ENCODE results near the gene DEPP1. TPM values are rescaled to one million over a fixed set of nuclear protein-coding genes. Genes with fewer than 3 reads are reported as not detected.

Gene DEPP1
- polyA plus RNA-seq, 1 donor from 2014 or later = 4.3 TPM

GRCh38 chr10:44992732-44993225 is 14.2 kb upstream of the DEPP1 start:
- no peaks in the 10 kb centered on the region for H3F3A ChIP-seq (ENCODE audit: insufficient read depth, low read length, poor library complexity, severe bottlenecking)
- H3K27me3 ChIP-seq (ENCODE audit: insufficient read depth, low read depth, low read length) = no peaks in the 10 kb centered on the region
- no peak overlapping the region for H2AFZ ChIP-seq (ENCODE audit: low read depth, low read length)
- no peak overlapping the region for H3K4me2 ChIP-seq (ENCODE audit: low read length)
- H4K20me1 ChIP-seq (ENCODE audit: insufficient read depth) = no peaks in the 10 kb centered on the region
- H3K9me2 ChIP-seq (ENCODE audit: insufficient read depth, low read length) = no peaks in the 10 kb centered on the region
- H3K36me3 ChIP-seq (ENCODE audit: insufficient read depth, low read length) = no peaks in the 10 kb centered on the region
- TF ChIP-seq CTCF (IDR thresholded peaks at IDR 0.05; ENCODE audit: poor library complexity, severe bottlenecking) = no peak
- TF ChIP-seq REST (IDR thresholded peaks at IDR 0.05; ENCODE audit: borderline replicate concordance) = no peak
- no peak for TF ChIP-seq RAD21 (conservative IDR thresholded peaks at IDR 0.05)
- TF ChIP-seq MXI1 (conservative IDR thresholded peaks at IDR 0.05; ENCODE audit: poor library complexity, severe bottlenecking) = no peak
- H3K79me2 ChIP-seq (replicated peaks; ENCODE audit: insufficient read depth, low read length) = no peaks in the 10 kb centered on the region
- no peak overlapping the region for H3K9ac ChIP-seq (ENCODE audit: low read length)
- H3K9me3 ChIP-seq (ENCODE audit: low read length) = no peaks in the 10 kb centered on the region
- no peak overlapping the region for H3K27ac ChIP-seq (ENCODE audit: low read length)
- H3K4me3 ChIP-seq (ENCODE audit: low read length) = no peak overlapping the region

- no peak for TF ChIP-seq POLR2AphosphoS5 (IDR thresholded peaks at IDR 0.05)
- no peak overlapping the region for H3K4me2 ChIP-seq (ENCODE audit: low read length)
Observed at GRCh38 chr10:44992070-44992731, 13.6 kb upstream of the DEPP1 start.

GRCh38 chr10:44991571-44991970 is 13.0 kb upstream of the DEPP1 start:
- Histone ChIP-seq H3K4me2 (ENCODE audit: low read length) (no peak overlapping the region), H3K9me2 (ENCODE audit: insufficient read depth, low read length) (no peaks in the 10 kb centered on the region), H3K9ac (ENCODE audit: low read length) (no peak overlapping the region), H3K36me3 (ENCODE audit: insufficient read depth, low read length) (no peaks in the 10 kb centered on the region), H3K27me3 (ENCODE audit: insufficient read depth, low read depth, low read length) (no peaks in the 10 kb centered on the region), H3K27ac (ENCODE audit: low read length) (no peak overlapping the region), H3K4me3 (ENCODE audit: low read length) (no peak overlapping the region), H2AFZ (ENCODE audit: low read depth, low read length) (no peak overlapping the region), H3F3A (ENCODE audit: insufficient read depth, low read length, poor library complexity, severe bottlenecking) (no peaks in the 10 kb centered on the region), H3K9me3 (ENCODE audit: low read length) (no peaks in the 10 kb centered on the region), H3K79me2 (replicated peaks; ENCODE audit: insufficient read depth, low read length) (no peaks in the 10 kb centered on the region), H4K20me1 (ENCODE audit: insufficient read depth) (no peaks in the 10 kb centered on the region)
- TF ChIP-seq RAD21 (conservative IDR thresholded peaks at IDR 0.05) (no peak), POLR2AphosphoS5 (IDR thresholded peaks at IDR 0.05) (no peak), EZH2 (IDR thresholded peaks at IDR 0.05; ENCODE audit: borderline replicate concordance, insufficient read depth, low read length, poor library complexity, severe bottlenecking) (no peak)

More at GRCh38 chr10:44992070-44992731, 13.6 kb upstream of the DEPP1 start:
- no peaks in the 10 kb centered on the region for H4K20me1 ChIP-seq (ENCODE audit: insufficient read depth)
- no peaks in the 10 kb centered on the region for H3K9me3 ChIP-seq (ENCODE audit: low read length)
- H3K9me2 ChIP-seq (ENCODE audit: insufficient read depth, low read length) = no peaks in the 10 kb centered on the region
- no peaks in the 10 kb centered on the region for H3K27me3 ChIP-seq (ENCODE audit: insufficient read depth, low read depth, low read length)
- no peak overlapping the region for H2AFZ ChIP-seq (ENCODE audit: low read depth, low read length)
- H3K27ac ChIP-seq (ENCODE audit: low read length) = no peak overlapping the region
- H3K79me2 ChIP-seq (replicated peaks; ENCODE audit: insufficient read depth, low read length) = no peaks in the 10 kb centered on the region
- no peaks in the 10 kb centered on the region for H3K36me3 ChIP-seq (ENCODE audit: insufficient read depth, low read length)
- H3F3A ChIP-seq (ENCODE audit: insufficient read depth, low read length, poor library complexity, severe bottlenecking) = no peaks in the 10 kb centered on the region
- H3K9ac ChIP-seq (ENCODE audit: low read length) = no peak overlapping the region
- no peak overlapping the region for H3K4me3 ChIP-seq (ENCODE audit: low read length)
